Vagina (tissue), 2 donors: ENCODE results near the gene MYO1D.

Experiments used
- POLR2A ChIP-seq, 2 donors: fragments of 450-650 bp; IDR thresholded peaks; one replicate each; pipeline ENCODE4 v1.6.1; 2017; ENCODE audit warnings: antibody characterized with exemption in 2 of 2, mild to moderate bottlenecking in 2 of 2, moderate library complexity in 2 of 2
- POLR2AphosphoS5 ChIP-seq, 2 donors: sonication (generic); formaldehyde crosslinking; IDR thresholded peaks; one replicate each; pipeline ENCODE4 v1.9.0; 2017; ENCODE audit warnings: antibody characterized with exemption in 2 of 2, mild to moderate bottlenecking in 2 of 2, low read depth in 1 of 2; ENCODE audit not compliant: insufficient read depth in 1 of 2
- TF ChIP-seq, protein P1 (sequence below), 3 experiments: fragments of 450-650 bp in 2 of 3; fragments of 200-600 bp in 1 of 3; sonication (generic) in 1 of 3; IDR thresholded peaks; one replicate each; pipeline ENCODE4 v1.5.1; 2017 to 2019; ENCODE audit warnings: antibody characterized with exemption in 3 of 3, mild to moderate bottlenecking in 2 of 3, moderate library complexity in 2 of 3

DNA sequence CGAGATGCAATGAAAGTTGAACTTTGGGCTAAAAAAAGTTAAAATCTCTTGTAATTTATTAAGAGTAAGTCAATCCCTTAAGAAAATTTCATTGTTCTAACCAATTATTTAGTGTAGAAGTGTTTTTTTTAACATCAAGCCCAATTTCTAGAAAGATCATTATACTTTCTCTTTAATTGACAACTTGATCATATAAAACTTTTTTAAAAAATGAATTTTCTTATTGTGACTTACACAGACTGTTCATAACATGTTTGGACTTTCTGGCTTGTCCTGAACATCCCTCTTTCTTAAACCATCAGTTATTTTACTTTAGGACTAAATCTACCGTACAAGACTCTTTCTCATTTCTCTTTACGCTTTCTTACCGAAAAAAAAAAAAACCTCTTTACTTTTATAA is 24.8 kb upstream of the MYO1D start:
- TF ChIP-seq, protein P1, sequence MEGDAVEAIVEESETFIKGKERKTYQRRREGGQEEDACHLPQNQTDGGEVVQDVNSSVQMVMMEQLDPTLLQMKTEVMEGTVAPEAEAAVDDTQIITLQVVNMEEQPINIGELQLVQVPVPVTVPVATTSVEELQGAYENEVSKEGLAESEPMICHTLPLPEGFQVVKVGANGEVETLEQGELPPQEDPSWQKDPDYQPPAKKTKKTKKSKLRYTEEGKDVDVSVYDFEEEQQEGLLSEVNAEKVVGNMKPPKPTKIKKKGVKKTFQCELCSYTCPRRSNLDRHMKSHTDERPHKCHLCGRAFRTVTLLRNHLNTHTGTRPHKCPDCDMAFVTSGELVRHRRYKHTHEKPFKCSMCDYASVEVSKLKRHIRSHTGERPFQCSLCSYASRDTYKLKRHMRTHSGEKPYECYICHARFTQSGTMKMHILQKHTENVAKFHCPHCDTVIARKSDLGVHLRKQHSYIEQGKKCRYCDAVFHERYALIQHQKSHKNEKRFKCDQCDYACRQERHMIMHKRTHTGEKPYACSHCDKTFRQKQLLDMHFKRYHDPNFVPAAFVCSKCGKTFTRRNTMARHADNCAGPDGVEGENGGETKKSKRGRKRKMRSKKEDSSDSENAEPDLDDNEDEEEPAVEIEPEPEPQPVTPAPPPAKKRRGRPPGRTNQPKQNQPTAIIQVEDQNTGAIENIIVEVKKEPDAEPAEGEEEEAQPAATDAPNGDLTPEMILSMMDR (IDR thresholded peaks at IDR 0.05): no peak
- TF ChIP-seq POLR2AphosphoS5 (IDR thresholded peaks at IDR 0.05; ENCODE audit: insufficient read depth in 1 of 2, low read depth in 1 of 2) (no peak), POLR2A (IDR thresholded peaks at IDR 0.05) (no peak)
